ENCODE data around the gene IKZF5.

DNA sequence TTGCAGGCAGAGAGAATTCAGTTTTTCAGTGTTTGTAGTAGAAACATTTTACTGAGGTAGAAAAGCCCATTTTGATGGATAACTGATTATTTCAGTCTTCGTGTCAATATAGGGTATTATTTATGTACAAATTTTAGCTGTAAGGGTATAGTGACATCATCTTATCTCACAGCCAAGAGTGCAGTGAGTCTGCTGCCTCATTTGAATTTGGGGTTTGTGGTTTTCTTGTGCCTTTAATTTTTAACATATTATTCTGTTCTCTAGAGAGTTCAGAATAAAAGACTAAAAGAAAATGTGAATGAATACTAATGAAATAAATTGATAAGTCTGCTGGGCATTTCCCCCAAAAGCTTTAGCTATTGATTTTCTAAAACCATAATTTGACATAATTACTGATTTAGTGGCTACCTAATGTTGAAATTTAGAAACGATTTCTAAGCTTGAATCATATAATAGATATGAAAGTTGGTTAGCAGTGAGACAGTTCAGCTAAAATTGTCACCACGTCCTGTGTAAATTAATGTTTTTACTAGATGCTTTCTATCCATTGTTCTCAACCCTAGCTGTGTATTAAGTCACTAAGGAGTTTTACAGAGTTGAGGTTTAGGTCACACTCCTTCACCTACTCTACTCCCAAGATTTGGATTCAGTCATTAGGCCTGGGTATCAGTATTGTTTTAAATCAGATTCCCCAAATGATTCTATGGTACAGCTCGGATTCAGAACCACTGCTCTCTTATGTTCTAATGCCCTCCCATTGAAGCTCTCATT lies 37.6 kb upstream of the IKZF5 start:
- no peak for TF ChIP-seq POLR2A (IDR thresholded peaks at IDR 0.05; ENCODE audit: low read depth, low read length)
- TF ChIP-seq POLR2AphosphoS5 (IDR thresholded peaks at IDR 0.05; ENCODE audit: low read depth, low read length): no peak
